HG03521 (cell line): Measurements from ENCODE around the gene SPAG7.
A peak's percentile ranks its signal among the peaks of the same experiment; 100 is the strongest.

ENCODE experiments used
- ATAC-seq: cut with Tn5 transposase; IDR thresholded peaks from one replicate; pipeline ENCODE4 v1.9.1; 2021; ENCODE audit warnings: mild to moderate bottlenecking, moderate library complexity; ENCODE audit not compliant: unreplicated experiment

The SPAG7 gene

DNA sequence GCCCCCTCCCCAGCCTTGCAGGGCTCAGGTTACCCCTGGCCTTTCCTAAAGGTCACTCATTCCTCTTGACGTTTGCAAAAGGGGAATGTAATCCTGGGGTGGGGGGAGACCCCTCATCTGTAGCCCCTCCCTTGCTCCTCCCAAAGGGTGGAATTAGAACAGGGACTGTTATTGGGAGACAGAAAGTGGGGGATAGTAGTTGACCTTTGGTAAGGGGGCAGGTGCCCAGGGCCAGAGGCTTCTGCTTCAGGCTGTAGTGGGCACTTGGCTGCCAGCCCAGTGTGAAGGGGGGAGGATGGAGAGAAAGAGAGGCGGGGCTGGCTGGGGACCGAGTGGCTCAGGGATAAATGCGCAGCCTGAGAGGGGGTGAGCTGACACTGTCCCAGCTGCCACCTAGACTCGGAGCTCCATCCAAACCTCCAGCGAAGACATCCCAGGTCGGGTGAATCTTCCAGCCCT is 16.8 kb downstream of the SPAG7 start, which contains the start of gene ENO3:
TSS of gene ENO3 (plus strand) at position 374 of the 459 bp plus-strand sequence. CDS start 711 bp downstream, outside the sequence.
- no peak for ATAC-seq

DNA sequence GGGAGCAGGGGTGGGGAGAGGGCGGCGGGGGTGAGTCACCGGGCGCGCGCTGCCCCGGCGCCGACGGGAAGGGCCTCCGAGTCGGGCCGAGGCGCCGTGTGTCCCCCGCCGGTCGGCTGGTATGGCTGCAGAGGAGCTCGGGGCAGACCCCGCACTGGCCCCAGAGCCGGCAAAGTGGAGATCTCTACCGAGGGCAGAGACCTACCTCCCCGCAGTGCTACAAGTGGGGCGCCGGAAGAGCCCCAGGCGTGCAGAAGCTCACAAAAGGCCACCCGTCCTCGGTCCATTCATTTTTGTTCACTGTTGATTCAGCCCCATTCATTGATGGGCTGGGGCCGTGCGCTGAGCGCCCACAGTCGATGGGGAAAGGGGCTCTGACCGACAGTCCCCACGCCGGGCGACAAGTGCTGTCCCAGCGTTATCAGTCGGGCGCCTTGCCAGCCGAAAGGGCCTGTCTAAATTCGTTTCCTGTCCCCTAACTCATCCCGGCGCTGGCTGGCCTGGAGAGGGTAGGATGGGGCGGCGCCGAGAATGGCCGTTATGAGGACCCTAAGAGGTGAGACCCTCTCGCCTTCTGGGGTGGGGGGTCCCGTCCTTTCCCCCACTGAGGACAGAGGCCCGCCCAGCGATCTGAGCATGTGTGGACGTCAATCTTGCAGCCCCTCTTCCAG is 17.4 kb downstream of the SPAG7 start:
- peak; percentile 5 for ATAC-seq

DNA sequence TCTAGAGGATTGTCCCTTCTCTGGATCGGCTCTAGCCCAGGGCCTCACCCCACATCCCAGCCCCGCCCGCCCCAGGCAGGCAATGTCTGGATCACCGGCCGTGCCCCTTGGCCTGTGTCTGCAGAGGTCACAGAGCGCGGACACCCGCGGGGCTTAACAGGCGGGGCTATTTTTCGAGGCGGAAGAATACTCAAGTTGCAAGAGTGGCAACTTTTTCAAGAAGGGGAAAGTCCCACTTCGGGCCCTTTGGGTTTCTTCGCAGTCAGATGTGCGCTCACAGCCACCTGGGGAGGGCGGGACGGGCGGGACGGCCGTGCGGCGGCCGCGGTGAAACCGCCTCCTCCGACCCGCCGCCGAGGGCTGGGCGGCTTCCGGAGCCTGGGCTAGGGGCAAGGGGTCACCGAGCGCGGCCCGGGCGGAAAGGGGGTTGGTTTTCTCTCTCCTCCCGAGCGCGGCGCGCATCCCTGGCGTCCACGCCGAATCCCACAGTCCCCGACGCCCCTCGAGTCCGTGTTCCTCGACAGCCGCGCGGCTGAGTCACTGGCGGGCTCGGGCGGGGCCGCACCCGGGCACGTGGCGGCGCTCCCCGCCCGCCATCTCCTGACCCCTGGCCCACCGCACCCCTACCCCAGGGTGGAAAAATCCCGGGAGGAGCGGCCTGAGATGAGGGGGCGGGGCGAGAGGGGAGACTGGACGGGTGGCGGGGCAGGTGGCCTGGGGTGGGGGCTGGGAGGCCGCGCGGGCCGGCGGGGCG is 18.1 kb downstream of the SPAG7 start:
- peak; percentile 21 for ATAC-seq

DNA sequence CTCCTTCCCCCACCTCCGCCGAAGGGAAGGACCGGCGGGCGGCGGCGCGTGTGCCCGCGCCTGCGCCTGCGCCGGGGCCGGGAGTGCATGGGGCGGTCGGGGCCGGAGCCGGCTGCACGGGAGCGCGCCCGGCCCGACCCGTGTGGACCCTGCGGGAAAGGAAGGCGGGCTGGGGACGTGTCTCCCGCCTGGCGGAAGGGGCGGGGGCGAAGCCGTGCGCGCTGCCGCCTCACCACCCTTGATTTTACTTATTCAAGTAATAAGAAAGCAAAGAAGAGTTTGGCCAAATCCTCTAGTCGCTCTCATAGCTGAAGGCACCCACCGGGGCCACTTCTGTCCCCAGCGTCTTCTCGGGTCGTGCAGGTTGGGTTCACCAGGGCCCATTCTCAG is 18.7 kb downstream of the SPAG7 start:
- peak; percentile 34 for ATAC-seq

DNA sequence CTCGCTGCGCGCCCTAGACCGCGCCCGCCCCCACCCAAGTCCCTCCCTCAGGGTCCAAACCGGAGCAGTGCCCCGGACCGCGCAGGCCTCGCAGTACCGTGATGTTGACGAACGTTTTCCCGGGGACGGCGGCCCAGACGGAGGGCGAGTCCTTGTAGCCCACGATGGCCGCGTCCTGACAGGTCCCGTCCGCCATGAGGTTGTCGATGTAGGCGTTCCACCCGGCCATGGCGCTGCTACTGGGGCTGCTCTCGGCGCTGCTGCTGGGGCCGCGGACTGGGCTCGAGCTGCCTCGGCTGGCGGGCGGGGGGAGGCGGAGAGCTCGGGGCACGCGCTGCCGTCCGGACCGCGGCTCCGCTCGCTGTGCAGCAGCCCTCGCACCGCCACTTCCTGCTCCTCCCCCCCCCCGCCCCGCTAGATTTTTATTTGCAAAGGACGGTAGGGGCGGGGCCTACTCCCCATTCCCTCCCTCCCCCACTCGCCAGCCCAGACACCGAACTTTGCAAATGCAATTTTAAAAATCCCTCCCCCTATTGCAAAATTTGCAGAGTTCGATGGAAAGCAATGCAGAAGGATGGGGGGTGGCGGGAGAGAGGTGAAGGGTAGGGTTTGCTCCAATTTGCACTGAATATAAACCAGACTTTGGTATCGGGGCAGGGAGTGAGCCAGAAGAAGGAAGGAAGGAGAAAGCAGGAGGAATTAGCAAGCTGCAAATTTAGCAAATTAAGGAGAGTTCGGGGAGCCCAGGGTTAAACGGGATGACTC is 19.3 kb downstream of the SPAG7 start, which contains the start of gene PFN1:
TSS of gene PFN1 (minus strand) at position 365 of the 765 bp plus-strand sequence. CDS start at position 229, 136 bp downstream.
- ATAC-seq, result peak; percentile 12

DNA sequence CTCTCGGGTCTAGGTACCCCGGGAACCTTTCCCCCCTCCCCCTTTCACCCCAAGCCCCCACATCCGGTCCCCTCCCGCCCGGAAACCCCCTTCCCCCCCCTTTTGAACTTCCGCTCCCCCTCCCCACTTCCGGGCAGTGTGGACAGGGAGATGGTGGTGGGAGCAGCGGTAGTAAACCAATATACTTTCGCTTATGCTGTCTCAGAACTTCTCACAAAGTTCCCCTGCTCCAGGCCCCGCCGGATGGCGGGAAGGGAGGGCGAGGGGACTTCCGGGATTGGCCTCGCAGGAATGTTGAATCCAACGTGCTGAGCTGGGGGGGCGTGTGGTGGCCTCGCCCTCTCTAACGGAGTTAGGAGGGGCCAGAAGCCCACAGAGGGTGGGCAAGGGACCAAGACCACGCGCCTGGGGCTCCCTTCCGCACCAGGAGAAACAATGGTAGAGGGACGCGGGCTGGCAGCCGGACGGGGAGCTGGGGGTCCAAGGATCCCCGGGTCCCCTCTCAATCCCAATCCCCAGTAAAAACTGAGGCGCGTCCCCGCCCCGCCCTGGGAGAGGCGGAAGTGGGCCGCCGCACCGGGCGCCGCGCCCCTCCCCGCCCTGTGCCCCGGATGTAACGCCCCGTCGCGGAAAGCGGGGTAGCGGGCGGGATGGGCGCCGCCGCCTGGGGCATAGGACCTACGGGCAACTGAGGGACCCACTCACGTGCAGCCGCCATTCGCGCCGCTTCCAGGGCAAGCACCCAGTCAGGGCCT is 20.0 kb downstream of the SPAG7 start:
- ATAC-seq, result peak; percentile 4

DNA sequence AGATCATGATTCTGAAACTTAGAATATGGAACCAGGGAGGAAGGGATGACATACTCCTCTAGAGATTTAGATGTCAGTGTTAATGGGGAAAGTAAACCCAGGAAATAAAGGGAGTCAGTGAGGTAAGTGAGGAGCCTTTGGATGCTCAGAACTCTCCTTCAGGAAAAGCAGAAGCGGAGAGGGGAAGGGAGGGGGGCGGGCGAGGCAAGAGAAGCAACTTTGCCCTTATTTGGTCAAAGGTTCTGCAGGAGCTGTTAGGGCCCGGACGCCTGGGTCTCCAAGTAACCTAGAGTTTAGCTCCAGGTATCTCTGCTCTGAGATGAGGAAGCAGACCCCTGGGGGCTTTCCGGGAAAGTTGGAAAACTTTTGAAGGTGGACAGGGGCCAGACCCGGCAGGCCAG is 20.6 kb downstream of the SPAG7 start:
- no peak for ATAC-seq

DNA sequence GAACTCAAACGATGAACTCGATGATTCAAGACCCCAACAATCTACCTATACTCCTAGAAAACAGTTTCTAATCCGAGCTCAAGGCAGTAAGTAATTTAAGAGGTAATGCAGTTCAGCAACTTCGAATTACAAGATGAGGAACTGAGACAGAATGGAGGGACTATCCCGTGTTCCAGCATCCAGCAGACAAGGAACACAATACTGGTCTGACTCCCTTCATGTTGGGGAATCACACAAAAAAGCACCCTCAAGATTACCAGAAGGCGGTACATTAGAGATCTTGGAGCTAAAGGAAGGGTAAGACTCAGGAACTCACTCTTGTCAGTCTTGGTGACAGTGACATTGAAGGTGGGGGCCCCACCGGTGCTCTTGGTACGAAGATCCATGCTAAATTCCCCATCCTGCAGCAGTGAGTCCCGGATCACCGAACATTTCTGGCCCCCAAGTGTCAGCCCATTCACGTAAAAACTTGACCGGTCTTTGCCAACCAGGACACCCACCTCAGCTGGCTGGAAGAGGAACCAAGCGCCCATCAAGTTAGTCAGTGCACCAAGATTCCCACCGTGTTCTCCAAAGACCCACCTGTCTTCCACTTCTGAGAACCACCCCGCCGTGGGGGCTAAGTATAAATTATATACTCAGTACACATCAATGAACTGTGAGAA is 21.2 kb downstream of the SPAG7 start:
- ATAC-seq, result no peak

DNA sequence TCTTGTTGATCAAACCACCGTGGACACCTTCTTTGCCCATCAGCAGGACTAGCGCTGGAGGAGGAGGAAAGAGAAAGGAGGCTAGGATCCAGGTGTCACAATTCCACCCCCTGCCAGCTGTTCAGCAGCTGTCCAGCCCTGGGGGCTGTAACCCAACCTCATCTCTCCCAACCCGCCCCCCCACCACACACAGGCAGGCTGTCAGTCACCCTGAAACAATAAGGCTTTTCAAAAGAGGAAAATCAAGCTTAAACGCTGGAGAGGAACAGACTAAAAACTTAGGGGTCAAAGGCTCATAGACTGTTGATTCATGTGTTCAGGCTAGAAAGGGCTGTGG is 21.7 kb downstream of the SPAG7 start:
- ATAC-seq, result no peak

DNA sequence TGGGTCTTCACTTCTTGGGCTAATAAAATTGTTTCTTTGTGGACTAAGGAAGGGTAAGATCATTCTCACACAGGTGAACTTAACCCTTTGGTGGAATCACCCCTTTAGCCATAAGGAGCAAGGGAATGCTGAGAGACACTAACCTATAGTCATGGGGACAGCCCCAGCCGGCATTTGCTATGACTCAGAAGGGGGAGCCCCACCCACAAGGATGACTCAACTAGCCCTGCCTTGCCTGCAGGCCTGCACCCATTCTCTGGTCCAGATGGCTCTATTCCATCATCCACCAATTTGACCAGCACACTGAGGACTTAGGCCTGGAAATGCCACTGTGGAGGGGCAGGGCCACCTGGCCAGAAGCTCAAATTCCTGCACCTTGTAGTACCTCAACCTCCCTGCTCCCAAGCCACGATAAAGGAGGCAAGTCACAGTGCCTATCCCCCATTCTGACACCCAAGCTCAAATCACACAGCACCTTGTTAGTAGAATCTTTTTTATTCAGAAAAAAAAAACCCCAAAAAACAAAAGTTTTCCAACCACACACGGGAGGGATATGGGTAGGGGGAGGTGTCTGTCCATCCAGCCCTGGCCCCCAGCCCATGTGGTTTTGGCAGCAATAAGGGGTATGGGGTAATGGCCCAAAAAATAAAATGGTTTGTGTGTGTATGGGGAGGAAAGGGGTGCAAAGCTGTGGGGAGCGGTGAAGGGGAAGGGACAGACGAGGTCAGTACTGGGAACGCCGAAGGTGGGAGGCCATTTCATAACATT is 22.3 kb downstream of the SPAG7 start:
- ATAC-seq, result no peak

DNA sequence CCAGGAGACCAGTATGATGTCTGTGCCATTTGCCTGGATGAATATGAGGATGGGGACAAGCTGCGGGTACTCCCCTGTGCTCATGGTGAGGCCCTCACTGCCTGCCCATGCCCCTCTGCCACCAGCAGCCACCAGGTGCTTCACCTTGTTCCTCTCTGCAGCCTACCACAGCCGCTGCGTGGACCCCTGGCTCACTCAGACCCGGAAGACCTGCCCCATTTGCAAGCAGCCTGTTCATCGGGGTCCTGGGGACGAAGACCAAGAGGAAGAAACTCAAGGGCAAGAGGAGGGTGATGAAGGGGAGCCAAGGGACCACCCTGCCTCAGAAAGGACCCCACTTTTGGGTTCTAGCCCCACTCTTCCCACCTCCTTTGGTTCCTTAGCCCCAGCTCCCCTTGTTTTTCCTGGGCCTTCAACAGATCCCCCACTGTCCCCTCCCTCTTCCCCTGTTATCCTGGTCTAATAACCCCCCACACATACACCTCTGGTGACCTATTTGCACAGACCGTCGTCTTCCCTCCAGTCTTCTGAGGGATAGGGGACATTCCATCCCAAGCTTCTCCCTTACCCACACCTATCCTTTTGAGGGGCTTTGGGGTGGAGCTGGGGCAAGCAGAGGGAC is 23.0 kb downstream of the SPAG7 start:
- ATAC-seq, result no peak

DNA sequence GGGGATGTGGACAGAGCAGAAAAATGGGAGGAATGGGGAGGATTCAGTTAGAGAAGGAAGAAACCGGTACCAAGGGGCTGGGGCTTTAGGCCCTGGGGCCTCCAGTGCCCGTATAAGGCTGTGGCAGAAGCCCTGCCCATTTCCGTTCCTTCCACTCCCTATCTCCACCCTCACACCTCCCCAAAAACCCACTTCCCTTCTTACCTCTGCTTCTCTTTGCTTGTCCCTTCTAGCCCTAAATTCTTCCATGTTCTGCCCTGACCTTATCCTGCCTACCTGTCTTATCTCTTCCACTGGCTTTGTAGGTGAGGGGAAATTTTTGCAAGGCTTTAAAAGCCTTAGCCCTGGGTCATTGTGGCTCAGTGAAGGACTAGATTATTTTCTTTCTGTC is 23.5 kb downstream of the SPAG7 start:
- no peak for ATAC-seq

DNA sequence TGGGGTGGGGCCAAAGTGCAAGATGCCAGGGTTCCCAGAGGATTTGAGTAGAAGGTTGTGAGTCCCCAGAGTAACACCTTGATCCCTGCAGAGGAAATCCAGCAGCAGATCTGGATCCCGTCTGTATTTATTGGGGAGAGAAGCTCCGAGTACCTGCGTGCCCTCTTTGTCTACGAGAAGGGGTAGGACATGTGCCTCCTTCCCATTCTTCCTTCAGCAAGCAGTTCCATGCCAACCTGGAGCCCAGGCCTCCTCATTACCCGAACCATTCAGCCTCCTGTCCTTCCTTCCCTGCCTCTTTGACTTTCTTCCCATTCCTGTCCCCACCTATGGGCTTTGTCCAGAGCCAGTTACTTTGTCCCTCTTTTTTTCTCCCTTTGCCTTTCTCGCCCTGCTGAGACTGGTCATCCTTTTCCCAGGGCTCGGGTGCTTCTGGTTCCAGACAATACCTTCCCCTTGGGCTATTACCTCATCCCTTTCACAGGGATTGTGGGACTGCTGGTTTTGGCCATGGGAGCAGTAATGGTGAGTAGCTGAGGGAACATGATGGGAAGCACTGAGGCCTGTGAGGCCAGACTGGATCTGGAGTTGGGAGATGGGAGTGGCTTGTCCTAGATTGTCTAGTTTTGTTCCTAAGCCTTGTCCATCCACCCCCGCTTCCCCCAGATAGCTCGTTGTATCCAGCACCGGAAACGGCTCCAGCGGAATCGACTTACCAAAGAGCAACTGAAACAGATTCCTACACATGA is 24.7 kb downstream of the SPAG7 start:
- ATAC-seq, result no peak

DNA sequence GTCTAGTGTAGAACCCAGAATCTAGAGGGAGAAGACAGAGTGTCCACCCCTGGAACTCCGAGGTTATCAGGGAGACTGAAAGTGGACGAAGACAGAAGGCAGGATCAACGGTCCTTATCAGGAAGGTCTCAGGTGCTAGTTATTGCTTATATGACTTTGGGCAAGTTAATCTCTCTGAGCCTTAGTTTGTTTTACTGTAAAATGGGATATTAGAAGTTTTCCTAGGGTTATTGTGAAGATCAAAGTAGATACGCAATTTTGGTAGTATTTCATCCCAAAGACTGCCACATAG is 26.4 kb downstream of the SPAG7 start:
- ATAC-seq, result no peak

DNA sequence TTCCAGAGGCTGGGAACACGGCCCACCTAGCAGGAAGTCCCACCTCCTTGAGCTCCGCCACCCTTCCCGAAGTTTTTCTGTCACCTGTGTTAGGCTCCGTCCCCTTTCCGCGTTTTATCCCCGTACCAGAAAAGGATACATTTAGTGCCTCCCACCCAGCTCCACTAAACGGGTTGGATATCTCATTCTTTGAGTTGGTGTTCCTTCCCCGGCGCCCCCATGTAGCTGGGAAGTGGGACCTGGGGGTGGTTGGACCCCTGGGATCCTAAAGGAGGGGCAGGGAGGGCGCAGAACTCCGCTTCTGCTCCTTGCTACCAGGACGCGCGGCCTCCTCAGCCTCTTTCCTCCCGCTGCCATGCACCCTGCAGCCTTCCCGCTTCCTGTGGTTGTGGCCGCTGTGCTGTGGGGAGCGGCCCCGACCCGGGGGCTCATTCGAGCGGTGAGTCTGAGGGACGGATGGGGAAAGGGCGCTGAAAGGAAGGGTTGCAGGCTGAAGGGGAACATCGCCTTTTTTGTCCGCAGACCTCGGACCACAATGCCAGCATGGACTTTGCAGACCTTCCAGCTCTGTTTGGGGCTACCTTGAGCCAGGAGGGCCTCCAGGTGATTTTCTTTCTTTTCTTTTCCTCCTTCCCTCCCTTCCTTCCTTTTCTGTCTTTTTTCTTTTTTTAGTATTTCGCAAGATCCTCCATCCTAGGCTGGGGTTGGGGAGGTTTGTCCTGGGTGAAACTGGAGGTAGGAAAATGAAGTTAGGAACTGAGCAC is 26.9 kb downstream of the SPAG7 start:
- ATAC-seq, result no peak

DNA sequence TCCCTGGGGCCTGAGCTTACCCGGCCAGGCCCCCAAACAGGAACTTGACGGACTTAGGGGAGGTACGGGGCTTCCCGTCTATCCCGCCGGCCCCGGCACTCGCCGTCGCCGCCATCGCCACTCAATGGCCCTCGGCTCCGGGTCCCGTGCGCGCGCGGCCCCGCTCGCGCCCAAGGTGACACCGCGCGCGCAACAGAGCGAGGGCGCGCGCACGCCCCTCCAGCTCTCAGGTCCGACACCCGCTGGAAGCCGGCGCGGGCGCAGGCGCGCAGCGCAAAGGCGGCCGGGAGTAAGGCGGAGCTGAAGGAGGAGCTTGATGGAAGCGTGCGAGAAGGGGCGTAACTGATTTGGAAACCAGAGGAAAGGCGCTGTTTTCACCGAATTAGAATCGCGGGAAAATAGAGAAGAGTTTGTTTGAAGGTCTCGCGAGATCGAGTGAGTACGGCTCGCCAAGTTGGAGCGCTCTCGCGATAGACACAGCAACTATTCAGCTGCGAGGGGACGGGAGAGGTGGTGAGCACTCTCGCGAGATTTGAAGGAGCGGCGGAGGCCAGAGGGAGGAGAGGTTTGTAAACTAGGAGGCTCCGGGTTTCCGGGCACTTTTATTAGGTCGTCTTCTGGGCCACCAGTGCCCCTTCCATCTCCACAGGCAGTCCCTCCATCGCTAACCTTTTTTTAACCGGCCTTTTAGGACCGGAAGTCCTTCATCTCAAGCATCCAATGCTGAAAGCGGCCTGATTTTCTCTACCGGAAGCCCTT is 27.6 kb downstream of the SPAG7 start, which contains the start of the genes RNF167 and SLC25A11:
TSS of gene RNF167 (plus strand) at position 473 of the 759 bp plus-strand sequence. CDS start 642 bp downstream, outside the sequence.
TSS of gene SLC25A11 (minus strand) at position 251 of the 759 bp plus-strand sequence. CDS start at position 115, 136 bp downstream.
- peak; percentile 80 for ATAC-seq

DNA sequence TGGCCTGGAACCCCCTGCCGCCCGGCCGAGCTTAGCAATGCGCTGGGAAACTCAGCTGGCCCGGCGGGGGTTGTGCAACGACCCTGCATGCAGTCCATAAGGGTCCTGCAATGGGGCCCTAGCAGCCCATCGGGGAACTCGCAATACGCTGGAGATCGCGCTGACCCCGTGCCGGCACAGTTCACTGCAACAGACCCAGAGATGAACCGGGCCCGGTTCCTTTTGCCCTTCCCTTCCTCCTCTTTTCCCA is 28.1 kb downstream of the SPAG7 start:
- no peak for ATAC-seq
